Activated CD4-positive, CD25-positive, alpha-beta regulatory T cell treated with anti-CD3 and anti-CD28 coated beads, Interleukin-2, amount 50 U/mL, for 24 hours (primary cell): Measurements from ENCODE around the gene EEF1AKMT4.

ENCODE experiments used
- ATAC-seq, 2 donors: fragments of 150-1000 bp; cut with Tn5 transposase; one replicate each; pipeline ENCODE4 v1.10.0; 2021; ENCODE audit warnings: mild to moderate bottlenecking in 1 of 2, moderate library complexity in 1 of 2

The EEF1AKMT4 gene

GRCh38 chr3:184300378-184300720 is 50.9 kb downstream of the EEF1AKMT4 start:
- ATAC-seq, result no peak

- peak in 1 of 2 donors; percentile 61 for ATAC-seq
Measured at GRCh38 chr3:184305577-184305976, 56.1 kb downstream of the EEF1AKMT4 start.

- ATAC-seq, result no peak
Measured at GRCh38 chr3:184306341-184306972, 57.0 kb downstream of the EEF1AKMT4 start.

GRCh38 chr3:184307915-184308314 is 58.4 kb downstream of the EEF1AKMT4 start:
- no peak for ATAC-seq
